Measurements from ENCODE around the gene ZNF792. TPM values are rescaled to one million over a fixed set of nuclear protein-coding genes. Genes with fewer than 3 reads are reported as not detected.
"Not testable (repeated sequence)": the region's sequence is repeated elsewhere in the genome, so short reads cannot be mapped to it uniquely, and the experiment has no call there.

ZNF792 gene
- total and polyA plus RNA-seq, 2 of the 8 experiments (the other 6 are each of a cell fraction or from before 2014, with no cell fraction given), result 2.5 to 7.2 TPM

DNA sequence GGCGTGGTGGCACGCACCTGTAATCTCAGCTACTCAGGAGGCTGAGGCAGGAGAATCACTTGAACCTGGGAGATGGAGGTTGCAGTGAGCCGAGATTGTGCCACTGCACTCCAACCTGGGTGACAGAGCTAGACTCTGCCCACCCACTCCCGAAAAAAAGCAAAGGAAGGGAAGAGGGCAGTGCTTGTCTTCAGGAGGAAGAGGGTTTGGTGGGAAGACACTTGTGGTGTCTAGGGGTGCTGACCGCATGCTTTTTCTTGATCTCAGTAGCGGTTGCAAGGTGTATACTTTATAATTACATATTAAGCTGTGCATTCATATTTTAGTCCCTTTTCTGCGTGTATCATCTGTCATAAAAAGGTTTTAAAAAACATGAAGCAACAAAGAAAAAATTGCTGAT lies 28.6 kb upstream of the ZNF792 start:
- H4K8ac ChIP-seq (ENCODE audit: extremely low read depth, insufficient read depth, low read length); H4K20me1 ChIP-seq (replicated peaks in 1 of 2; ENCODE audit: control insufficient read depth in 1 of 2, insufficient read depth in 2 of 2, low read length in 2 of 2); H2BK12ac ChIP-seq (ENCODE audit: low read depth, low read length); H3K4me3 ChIP-seq (ENCODE audit: extremely low read depth in 1 of 4, insufficient read depth in 2 of 4, low read depth in 3 of 4, low read length in 4 of 4); DNase-seq (ENCODE audit: low read depth in 1 of 2, low spot score in 2 of 2); H3K9me3 ChIP-seq (ENCODE audit: insufficient read depth in 2 of 2, low read depth in 1 of 2, low read length in 1 of 2); H3K9ac ChIP-seq (replicated peaks in 1 of 4; ENCODE audit: extremely low read depth in 1 of 4, low read depth in 3 of 4, low read length in 3 of 4); H3K23ac ChIP-seq (ENCODE audit: insufficient read length); H3K18ac ChIP-seq (ENCODE audit: extremely low read depth, low read length); FAIRE-seq; H2BK15ac ChIP-seq (ENCODE audit: low read length); H3K4ac ChIP-seq (replicated peaks; ENCODE audit: insufficient read length, low read depth, low read length); H3K27me3 ChIP-seq (replicated peaks in 1 of 4; ENCODE audit: control insufficient read depth in 3 of 4, extremely low read depth in 1 of 4, insufficient read depth in 3 of 4, low read length in 3 of 4); H2BK5ac ChIP-seq (ENCODE audit: low read depth, low read length); H3K79me1 ChIP-seq (ENCODE audit: low read depth, low read length); H3K56ac ChIP-seq (replicated peaks; ENCODE audit: insufficient read length, low read depth, low read length); H2BK120ac ChIP-seq (replicated peaks; ENCODE audit: low read depth, low read length); H4K5ac ChIP-seq (ENCODE audit: insufficient read length, low read depth, low read length); H2AFZ ChIP-seq (ENCODE audit: low read length); H3K23me2 ChIP-seq (ENCODE audit: low read depth, low read length); H3K36me3 ChIP-seq (ENCODE audit: control insufficient read depth in 2 of 4, insufficient read depth in 4 of 4, low read length in 3 of 4); H3K4me2 ChIP-seq (ENCODE audit: insufficient read depth in 1 of 2, low read depth in 2 of 2, low read length in 2 of 2); H4K91ac ChIP-seq (replicated peaks; ENCODE audit: insufficient read length, low read length); H2BK20ac ChIP-seq (ENCODE audit: low read length); H2AK5ac ChIP-seq (ENCODE audit: low read depth, low read length); H3K14ac ChIP-seq (ENCODE audit: insufficient read length); H3K4me1 ChIP-seq (replicated peaks in 1 of 4; ENCODE audit: control insufficient read depth in 3 of 4, insufficient read depth in 4 of 4, low read length in 3 of 4); H3K79me2 ChIP-seq (ENCODE audit: control insufficient read depth in 1 of 2, insufficient read depth in 2 of 2, low read length in 2 of 2); H3K27ac ChIP-seq (ENCODE audit: low read depth, low read length): not testable (repeated sequence)
- ChIA-PET CTCF (ENCODE audit: partially characterized antibody) (interaction anchor here (1.1 to 1.2 kb wide), 2 partner anchors 11 to 20 kb away, joined by 3 to 4 read pairs; no protein-coding TSS in a partner anchor), POLR2A (ENCODE audit: partially characterized antibody) (interaction anchor here (1.0 to 1.3 kb wide), 2 partner anchors 19 to 20 kb away, joined by 3 to 4 read pairs; no protein-coding TSS in a partner anchor)
- WGBS, 2 experiments (ENCODE audit: extremely low coverage in 1 of 2, insufficient coverage in 1 of 2, insufficient read length in 1 of 2, insufficient replicate concordance in 2 of 2, low coverage in 1 of 2, low lambda C conversion rate in 2 of 2, missing lambda C conversion rate in 1 of 2), result 79% methylated on average over 7 of the region's 7 CpGs; no CpG with 5 or more reads in 1 of the 2 experiments

All from H1 (cell line).